ENCODE measurements around the gene ZNF316.

The ZNF316 gene

GRCh38 chr7:6701860-6702259, 64.7 kb downstream of the ZNF316 start:
- no peak for DNase-seq
